Activated CD4-positive, alpha-beta T cell treated with anti-CD3 and anti-CD28 coated beads for 36 hours (primary cell): Measurements from ENCODE around the gene TMEM106A. TPM values are rescaled to one million over a fixed set of nuclear protein-coding genes. Genes with fewer than 3 reads are reported as not detected.
"Not testable (repeated sequence)": the region's sequence is repeated elsewhere in the genome, so short reads cannot be mapped to it uniquely, and the experiment has no call there.

ENCODE experiments used
- ATAC-seq: fragments of 200-7000 bp; cut with Tn5 transposase; one replicate; pipeline ENCODE4 v1.10.0; 2021; ENCODE audit warnings: mild to moderate bottlenecking, moderate library complexity
- CTCF ChIA-PET: fragments of 350-600 bp; sonication (Branson Sonifier 250); formaldehyde crosslinking; loops from one replicate; lab custom pipeline; 2021; ENCODE audit warnings: antibody characterized with exemption; lab: Charles Lee
- POLR2A ChIA-PET: fragments of 350-600 bp; sonication (Branson Sonifier 250); formaldehyde crosslinking; loops from one replicate; lab custom pipeline; 2021; ENCODE audit warnings: antibody characterized with exemption, inconsistent platforms; lab: Charles Lee
- DNase-seq: peaks from one replicate; pipeline ENCODE4 v3.0.0-alpha.2; 2020
- H3K27ac Mint-ChIP-seq: one replicate; pipeline ENCODE4 v1.8.0; 2021; ENCODE audit warnings: mixed read lengths
- H3K27me3 Mint-ChIP-seq: one replicate; pipeline ENCODE4 v1.8.0; 2021; ENCODE audit warnings: mixed read lengths
- H3K36me3 Mint-ChIP-seq: one replicate; pipeline ENCODE4 v1.8.0; 2021; ENCODE audit warnings: low read depth, mixed read lengths
- H3K4me1 Mint-ChIP-seq: one replicate; pipeline ENCODE4 v1.8.0; 2021; ENCODE audit warnings: mixed read lengths
- H3K4me3 Mint-ChIP-seq: one replicate; pipeline ENCODE4 v1.8.0; 2021; ENCODE audit warnings: mild to moderate bottlenecking, moderate library complexity, mixed read lengths
- H3K9me3 Mint-ChIP-seq: one replicate; pipeline ENCODE4 v1.8.0; 2021; ENCODE audit warnings: low read depth, mixed read lengths
- intact Hi-C, 2 experiments: fragments of 100-400 bp; cut with DNase I in 1 of 2; cut with micrococcal nuclease in 1 of 2; formaldehyde crosslinking; loops; one replicate each; pipeline versions ENCODE4 v1.14.2 to v1.15.1; 2022 to 2024; cut with DNase I, micrococcal nuclease
- total RNA-seq, 2 experiments: library from RNA; stranded (reverse); gene quantifications; one replicate each; pipeline ENCODE4 v1.2.3, GENCODE V29; 2021

TMEM106A gene
- total RNA-seq, 2 experiments from 2014 or later = 10.7 to 10.8 TPM

DNA sequence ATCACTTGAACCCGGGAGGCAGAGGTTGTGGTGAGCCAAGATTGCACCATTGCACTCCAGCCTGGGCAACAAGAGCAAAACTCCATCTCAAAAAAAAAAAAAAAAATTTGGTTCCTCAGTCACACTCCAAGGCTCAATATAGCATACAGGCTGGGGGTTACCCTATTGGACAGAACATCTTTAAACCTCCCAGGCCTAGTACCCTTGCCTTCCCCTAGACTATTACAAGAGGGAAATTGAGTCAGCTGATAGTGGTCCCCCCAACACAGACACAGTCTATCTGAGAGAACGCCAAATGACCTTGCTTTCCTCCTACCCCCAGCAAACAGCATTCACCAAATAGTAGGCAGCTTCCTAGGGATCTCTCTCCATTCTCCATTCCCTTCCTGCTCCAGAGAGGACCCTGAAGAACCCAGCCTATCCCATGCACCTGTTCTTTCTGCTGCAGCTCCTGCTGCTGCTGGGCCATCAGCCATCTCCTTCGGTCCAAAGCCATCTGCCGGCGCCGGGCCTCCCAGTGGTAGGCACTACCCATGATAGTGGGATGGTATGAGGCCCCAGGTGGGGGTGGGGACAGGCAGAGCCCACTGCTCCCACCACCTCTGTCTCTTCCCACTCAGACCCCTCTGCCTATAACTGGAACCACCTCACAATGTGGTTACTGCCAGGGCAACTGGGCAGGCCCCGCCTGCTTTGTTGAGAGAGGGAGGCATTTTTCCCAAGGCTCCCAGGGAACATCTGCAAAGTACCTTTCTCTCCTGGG is 16.5 kb downstream of the TMEM106A start, which contains the start of gene CCDC200:
TSS of gene CCDC200 (minus strand) at position 604 of the 763 bp plus-strand sequence. CDS start at position 535, 69 bp downstream.
- POLR2A ChIA-PET, H3K4me1 Mint-ChIP-seq, H3K4me3 Mint-ChIP-seq, H3K36me3 Mint-ChIP-seq, intact Hi-C loops, H3K27ac Mint-ChIP-seq, H3K27me3 Mint-ChIP-seq, ATAC-seq, DNase-seq, CTCF ChIA-PET, H3K9me3 Mint-ChIP-seq: not testable (repeated sequence)

DNA sequence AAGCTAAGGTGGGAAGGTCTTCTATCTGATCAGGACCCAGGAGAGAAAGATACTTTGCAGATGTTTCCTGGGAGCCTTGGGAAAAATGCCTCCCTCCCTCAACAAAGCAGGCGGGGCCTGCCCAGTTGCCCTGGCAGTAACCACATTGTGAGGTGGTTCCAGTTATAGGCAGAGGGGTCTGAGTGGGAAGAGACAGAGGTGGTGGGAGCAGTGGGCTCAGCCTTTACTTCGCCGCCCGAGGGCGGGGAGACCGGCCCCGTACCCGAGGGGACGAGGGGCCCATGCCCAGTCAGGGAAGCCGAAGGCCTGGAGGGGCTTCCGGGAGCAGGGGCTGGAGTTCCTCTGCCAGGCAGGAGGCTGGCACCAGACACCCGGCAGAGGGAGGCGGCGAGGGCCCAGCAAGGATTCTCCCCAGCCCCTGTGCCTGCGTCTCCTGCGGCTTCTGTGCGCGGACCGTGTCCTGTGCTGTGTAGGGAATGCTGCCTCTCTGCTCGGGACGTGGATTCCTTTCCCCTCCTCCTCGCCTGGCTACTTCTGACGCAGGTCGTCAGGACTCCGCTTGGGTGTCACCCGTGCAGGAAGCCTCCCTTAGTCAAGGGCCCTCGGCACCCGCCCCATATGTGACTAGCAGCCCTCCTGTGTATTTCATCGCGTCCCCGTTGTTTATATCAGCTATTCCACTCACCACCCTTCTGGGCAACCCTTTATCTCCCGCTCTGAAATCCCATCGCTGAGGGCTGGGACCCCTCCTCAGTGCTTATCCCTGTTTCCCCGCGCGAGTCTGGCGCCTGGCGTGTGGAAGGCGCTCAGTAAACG is 19.7 kb downstream of the TMEM106A start:
- H3K27me3 Mint-ChIP-seq, H3K9me3 Mint-ChIP-seq, CTCF ChIA-PET, H3K27ac Mint-ChIP-seq, H3K4me3 Mint-ChIP-seq, H3K4me1 Mint-ChIP-seq, POLR2A ChIA-PET, ATAC-seq, H3K36me3 Mint-ChIP-seq, intact Hi-C loops, DNase-seq: not testable (repeated sequence)

- intact Hi-C loops, ATAC-seq, H3K4me3 Mint-ChIP-seq, H3K4me1 Mint-ChIP-seq, H3K27me3 Mint-ChIP-seq, POLR2A ChIA-PET, H3K36me3 Mint-ChIP-seq, H3K9me3 Mint-ChIP-seq, H3K27ac Mint-ChIP-seq, CTCF ChIA-PET: not testable (repeated sequence)
- peak; percentile 45 for DNase-seq
Measured at GRCh38 chr17:43232021-43232699, 20.5 kb downstream of the TMEM106A start.

- POLR2A ChIA-PET = interaction anchor here (0.6 kb wide), 1 partner anchor 128 kb away, joined by 3 read pairs; no protein-coding TSS in a partner anchor
- ATAC-seq, H3K9me3 Mint-ChIP-seq, H3K4me3 Mint-ChIP-seq, H3K27me3 Mint-ChIP-seq, CTCF ChIA-PET, intact Hi-C loops, H3K27ac Mint-ChIP-seq, DNase-seq, H3K4me1 Mint-ChIP-seq, H3K36me3 Mint-ChIP-seq: not testable (repeated sequence)
Measured at GRCh38 chr17:43233263-43233662, 21.6 kb downstream of the TMEM106A start.

DNA sequence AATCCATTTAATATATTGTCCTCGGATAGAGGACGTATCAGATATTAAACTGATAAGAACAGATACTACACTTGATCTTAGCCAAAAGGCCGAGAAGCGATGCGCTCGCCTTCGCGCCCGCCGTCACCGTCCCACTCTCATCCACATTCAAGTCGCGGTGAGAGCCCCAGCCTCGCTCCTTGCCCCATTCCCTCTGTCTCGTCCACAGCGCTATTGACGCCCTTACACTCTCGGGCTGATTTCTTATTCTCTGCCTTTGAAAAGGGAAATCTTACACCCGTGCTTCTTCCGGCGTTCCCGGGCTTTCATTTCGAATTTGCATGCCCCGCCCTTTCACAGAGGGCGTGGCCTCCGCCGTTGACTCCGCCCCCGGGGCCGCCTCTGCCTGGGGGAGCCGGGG is 22.2 kb downstream of the TMEM106A start, which contains the start of gene RNU2-1:
TSS of gene RNU2-1 (minus strand) at position 101 of the 400 bp plus-strand sequence.
- H3K9me3 Mint-ChIP-seq, H3K4me1 Mint-ChIP-seq, ATAC-seq, H3K27me3 Mint-ChIP-seq, DNase-seq, H3K27ac Mint-ChIP-seq, H3K4me3 Mint-ChIP-seq, H3K36me3 Mint-ChIP-seq, intact Hi-C loops, CTCF ChIA-PET: not testable (repeated sequence)
- POLR2A ChIA-PET = interaction anchor here (0.6 kb wide), 1 partner anchor 128 kb away, joined by 3 read pairs; no protein-coding TSS in a partner anchor

DNA sequence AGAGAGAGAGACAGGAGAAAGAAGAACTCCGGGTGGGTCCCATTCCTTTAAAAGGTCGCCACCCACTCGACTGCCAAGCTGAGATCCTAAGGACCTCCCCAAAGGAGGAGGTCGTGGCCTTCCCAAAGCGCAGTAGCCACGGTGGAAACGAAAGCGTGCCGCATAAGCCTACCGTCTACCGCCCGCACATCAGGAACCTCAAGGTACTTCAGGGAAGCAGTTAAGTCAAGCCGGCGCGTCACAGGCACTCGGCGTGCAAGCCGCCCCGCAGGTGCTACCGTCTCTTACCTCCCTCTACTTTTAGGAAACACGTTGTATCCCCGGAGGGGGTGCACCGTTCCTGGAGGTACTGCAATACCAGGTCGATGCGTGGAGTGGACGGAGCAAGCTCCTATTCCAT is 27.9 kb downstream of the TMEM106A start:
- H3K27me3 Mint-ChIP-seq, H3K4me1 Mint-ChIP-seq, H3K4me3 Mint-ChIP-seq, CTCF ChIA-PET, intact Hi-C loops, DNase-seq, POLR2A ChIA-PET, H3K9me3 Mint-ChIP-seq, H3K36me3 Mint-ChIP-seq, H3K27ac Mint-ChIP-seq: not testable (repeated sequence)
- ATAC-seq = peak; percentile 64

- intact Hi-C loops, H3K36me3 Mint-ChIP-seq, CTCF ChIA-PET, POLR2A ChIA-PET, H3K27me3 Mint-ChIP-seq, DNase-seq, H3K4me3 Mint-ChIP-seq, H3K4me1 Mint-ChIP-seq, H3K9me3 Mint-ChIP-seq, H3K27ac Mint-ChIP-seq: not testable (repeated sequence)
- ATAC-seq = peak; percentile 64
Measured at GRCh38 chr17:43240596-43241352, 29.1 kb downstream of the TMEM106A start.

GRCh38 chr17:43246456-43246855 is 34.8 kb downstream of the TMEM106A start:
- intact Hi-C loops, H3K4me3 Mint-ChIP-seq, DNase-seq, H3K9me3 Mint-ChIP-seq, POLR2A ChIA-PET, H3K36me3 Mint-ChIP-seq, H3K27ac Mint-ChIP-seq, H3K4me1 Mint-ChIP-seq, H3K27me3 Mint-ChIP-seq, CTCF ChIA-PET, ATAC-seq: not testable (repeated sequence)

Other genes with a start within 250 kb of the TMEM106A start
- gene AARSD1, start 247.4 kb upstream of the TMEM106A start, total RNA-seq = 10 to 100 TPM; 40.8 to 58.6 TPM
- under 1 TPM; 0.21 to 0.90 TPM for gene PTGES3L, start 231.8 kb upstream of the TMEM106A start, total RNA-seq
- 10 to 100 TPM; 12.3 to 12.5 TPM for gene RUNDC1, start 231.3 kb upstream of the TMEM106A start, total RNA-seq
- gene RPL27, start 213.5 kb upstream of the TMEM106A start, total RNA-seq = 1,000 to 10,000 TPM; 1,703 to 2,161 TPM
- gene IFI35, start 205.1 kb upstream of the TMEM106A start, total RNA-seq = 10 to 100 TPM; 65.3 to 68.1 TPM
- gene VAT1, start 189.5 kb upstream of the TMEM106A start, total RNA-seq = 10 to 100 TPM; 26.1 to 35.0 TPM
- gene RND2, start 186.6 kb upstream of the TMEM106A start, total RNA-seq = under 1 TPM; 0.05 to 0.16 TPM
- 100 to 1,000 TPM in 1 of 2 experiments, 10 to 100 TPM in 1; 99.9 to 115 TPM for gene BRCA1, start 86.5 kb upstream of the TMEM106A start, total RNA-seq
- 10 to 100 TPM; 52.8 to 55.6 TPM for gene NBR1, start 40.7 kb upstream of the TMEM106A start, total RNA-seq
- gene CCDC200, start 16.7 kb downstream of the TMEM106A start, total RNA-seq = under 1 TPM in 1 of 2 experiments, not detected in 1; 0.27 TPM
- gene RNU2-1, start 22.1 kb downstream of the TMEM106A start, total RNA-seq = 1,000 to 10,000 TPM; 2,288 to 7,298 TPM
- 1 to 10 TPM; 2.0 to 2.3 TPM for gene ARL4D, start 187.1 kb downstream of the TMEM106A start, total RNA-seq